KMS-11 (cell line): ENCODE results near the gene FSTL5.

Experiments used
- H2AFZ ChIP-seq: fragments of 200-600 bp; sonication (generic); 2 replicates; pipeline ENCODE4 v1.6.1; 2016; ENCODE audit warnings: antibody characterized with exemption, mixed run types, low read depth
- H3K27ac ChIP-seq: fragments of 200-600 bp; sonication (generic); 2 replicates; pipeline ENCODE4 v1.6.1; 2016; ENCODE audit warnings: mild to moderate bottlenecking, mixed run types
- H3K27me3 ChIP-seq: fragments of 200-600 bp; sonication (generic); 2 replicates; pipeline ENCODE4 v1.6.1; 2017; ENCODE audit warnings: mild to moderate bottlenecking, low read depth, mixed run types, moderate library complexity; ENCODE audit not compliant: insufficient read depth
- H3K36me3 ChIP-seq: fragments of 200-600 bp; sonication (generic); 2 replicates; pipeline ENCODE4 v1.6.1; 2017; ENCODE audit warnings: mild to moderate bottlenecking, mixed run types; ENCODE audit not compliant: insufficient read depth
- H3K4me1 ChIP-seq: fragments of 200-600 bp; sonication (generic); 2 replicates; pipeline ENCODE4 v1.6.1; 2016; ENCODE audit warnings: mild to moderate bottlenecking, low read depth, mixed run types; ENCODE audit not compliant: poor library complexity, severe bottlenecking
- H3K4me2 ChIP-seq: fragments of 200-600 bp; sonication (generic); 2 replicates; pipeline ENCODE4 v1.7.0; 2016; ENCODE audit warnings: mild to moderate bottlenecking, mixed run types
- H3K4me3 ChIP-seq: fragments of 200-600 bp; sonication (generic); IDR thresholded peaks from 2 replicates; pipeline ENCODE4 v1.6.1; 2017; ENCODE audit warnings: low read depth, low read length, mixed read lengths; ENCODE audit not compliant: insufficient read depth
- H3K79me2 ChIP-seq: fragments of 200-600 bp; sonication (generic); 2 replicates; pipeline ENCODE4 v1.6.1; 2016; ENCODE audit warnings: low read depth, mixed run types; ENCODE audit not compliant: insufficient read depth
- H3K9ac ChIP-seq: fragments of 200-600 bp; sonication (generic); 2 replicates; pipeline ENCODE4 v1.6.1; 2016; ENCODE audit warnings: mild to moderate bottlenecking, mixed run types
- H4K20me1 ChIP-seq: fragments of 200-600 bp; sonication (generic); 2 replicates; pipeline ENCODE4 v1.6.1; 2016; ENCODE audit warnings: mild to moderate bottlenecking, mixed run types; ENCODE audit not compliant: insufficient read depth
- TF ChIP-seq, protein P1 (sequence below): fragments of 200-600 bp; sonication (generic); conservative IDR thresholded peaks from 2 replicates; pipeline ENCODE4 v1.6.1; 2017; ENCODE audit warnings: low read depth, mild to moderate bottlenecking, antibody characterized with exemption, low read length, moderate library complexity, mixed read lengths

FSTL5 gene

DNA sequence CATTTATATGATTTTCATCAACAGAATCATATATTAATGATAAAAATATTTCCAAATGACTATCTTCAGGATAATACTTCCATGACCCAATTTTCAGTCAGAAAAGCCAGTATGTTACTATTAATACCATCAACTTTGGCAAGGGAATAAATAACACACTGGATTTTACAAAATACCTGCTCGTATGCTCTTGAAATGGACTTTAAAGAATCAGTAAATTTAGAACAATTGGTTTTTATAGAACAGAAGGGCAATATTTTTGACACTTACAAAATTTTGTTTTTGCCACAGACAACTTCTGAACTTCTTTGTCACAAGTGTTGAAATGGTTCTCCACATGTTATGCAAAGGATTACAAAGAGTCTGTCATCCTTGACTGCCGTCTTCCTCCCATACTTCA, 700.4 kb downstream of the FSTL5 start:
- Histone ChIP-seq H3K27ac (no peak overlapping the region), H2AFZ (no peak overlapping the region), H3K79me2 (no peaks in the 10 kb centered on the region), H3K27me3 (no peaks in the 10 kb centered on the region), H3K9ac (no peak overlapping the region), H4K20me1 (no peaks in the 10 kb centered on the region), H3K4me3 (no peak overlapping the region), H3K4me2 (no peak overlapping the region), H3K4me1 (no peaks in the 10 kb centered on the region), H3K36me3 (no peaks in the 10 kb centered on the region)
- TF ChIP-seq, protein P1, sequence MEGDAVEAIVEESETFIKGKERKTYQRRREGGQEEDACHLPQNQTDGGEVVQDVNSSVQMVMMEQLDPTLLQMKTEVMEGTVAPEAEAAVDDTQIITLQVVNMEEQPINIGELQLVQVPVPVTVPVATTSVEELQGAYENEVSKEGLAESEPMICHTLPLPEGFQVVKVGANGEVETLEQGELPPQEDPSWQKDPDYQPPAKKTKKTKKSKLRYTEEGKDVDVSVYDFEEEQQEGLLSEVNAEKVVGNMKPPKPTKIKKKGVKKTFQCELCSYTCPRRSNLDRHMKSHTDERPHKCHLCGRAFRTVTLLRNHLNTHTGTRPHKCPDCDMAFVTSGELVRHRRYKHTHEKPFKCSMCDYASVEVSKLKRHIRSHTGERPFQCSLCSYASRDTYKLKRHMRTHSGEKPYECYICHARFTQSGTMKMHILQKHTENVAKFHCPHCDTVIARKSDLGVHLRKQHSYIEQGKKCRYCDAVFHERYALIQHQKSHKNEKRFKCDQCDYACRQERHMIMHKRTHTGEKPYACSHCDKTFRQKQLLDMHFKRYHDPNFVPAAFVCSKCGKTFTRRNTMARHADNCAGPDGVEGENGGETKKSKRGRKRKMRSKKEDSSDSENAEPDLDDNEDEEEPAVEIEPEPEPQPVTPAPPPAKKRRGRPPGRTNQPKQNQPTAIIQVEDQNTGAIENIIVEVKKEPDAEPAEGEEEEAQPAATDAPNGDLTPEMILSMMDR: no peak

DNA sequence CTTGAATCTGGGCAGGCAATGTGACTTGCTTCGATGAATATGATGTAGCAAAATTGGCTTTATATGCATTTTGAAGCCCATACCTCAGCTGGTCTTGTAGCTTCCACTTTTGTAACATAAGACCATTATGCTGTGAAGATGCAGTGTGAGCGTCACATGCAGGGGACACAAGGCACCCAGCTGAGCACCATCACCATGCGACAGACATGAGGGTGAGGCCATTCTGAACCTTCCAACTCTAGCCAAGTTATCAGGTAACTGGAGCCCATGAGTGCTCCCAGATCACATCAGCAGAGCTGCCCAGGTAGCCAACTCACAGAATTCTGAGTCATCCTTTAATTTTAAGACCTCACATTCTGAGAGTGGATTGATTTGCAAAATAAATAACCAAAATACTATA, 705.9 kb downstream of the FSTL5 start:
- Histone ChIP-seq H3K36me3 (no peaks in the 10 kb centered on the region), H3K4me1 (no peaks in the 10 kb centered on the region)

DNA sequence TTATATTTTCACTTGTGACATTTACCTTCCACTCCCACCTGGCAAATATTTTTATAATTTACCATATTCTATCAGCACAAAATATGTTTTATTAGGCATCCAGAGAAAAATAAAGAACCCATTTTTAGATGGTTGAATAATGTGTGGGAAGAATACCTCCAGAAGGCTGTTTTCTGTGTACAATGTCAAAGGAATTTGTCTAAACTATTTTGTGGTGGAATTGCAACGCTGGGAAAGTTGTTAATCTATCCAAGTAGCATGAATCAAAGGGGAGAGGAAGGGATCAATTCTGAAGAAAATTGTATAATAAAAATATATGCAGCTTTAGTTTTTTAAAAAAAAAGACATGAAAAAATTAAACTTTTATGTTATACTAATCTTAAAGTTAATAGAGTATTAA, 706.5 kb downstream of the FSTL5 start:
- H4K20me1 ChIP-seq: no peaks in the 10 kb centered on the region
- no peak overlapping the region for H3K4me3 ChIP-seq
- H3K4me2 ChIP-seq: no peak overlapping the region
- H3K9ac ChIP-seq: no peak overlapping the region
- H3K4me1 ChIP-seq: no peaks in the 10 kb centered on the region
- H3K79me2 ChIP-seq: no peaks in the 10 kb centered on the region
- TF ChIP-seq, protein P1: no peak
- no peaks in the 10 kb centered on the region for H3K36me3 ChIP-seq
- no peak overlapping the region for H2AFZ ChIP-seq
- no peak overlapping the region for H3K27ac ChIP-seq
- H3K27me3 ChIP-seq: no peaks in the 10 kb centered on the region

More for the DNA sequence above, 705.9 kb downstream of the FSTL5 start:
- no peaks in the 10 kb centered on the region for H4K20me1 ChIP-seq
- H3K27ac ChIP-seq: no peak overlapping the region
- no peaks in the 10 kb centered on the region for H3K27me3 ChIP-seq
- no peak overlapping the region for H2AFZ ChIP-seq
- TF ChIP-seq, protein P1: no peak
- no peak overlapping the region for H3K4me2 ChIP-seq
- no peak overlapping the region for H3K4me3 ChIP-seq
- H3K79me2 ChIP-seq: no peaks in the 10 kb centered on the region
- H3K9ac ChIP-seq: no peak overlapping the region

DNA sequence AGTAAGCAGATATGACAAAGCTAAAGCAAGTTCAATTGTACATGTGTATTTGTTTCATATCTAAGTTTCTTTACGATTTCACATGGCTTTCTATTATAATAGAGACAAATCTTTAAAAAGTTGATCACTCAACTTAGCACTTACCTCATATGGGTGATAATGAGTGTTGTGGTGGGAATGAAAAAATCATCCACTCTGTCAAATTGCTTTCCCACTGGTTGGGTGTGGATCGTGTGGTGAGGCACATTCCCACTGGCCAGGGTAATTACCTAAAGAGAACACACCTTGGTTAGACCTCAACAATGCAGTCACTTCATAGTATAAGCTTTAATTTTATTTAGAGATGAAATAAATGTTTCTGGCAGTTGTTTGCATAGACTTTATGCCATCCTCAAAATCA, 708.9 kb downstream of the FSTL5 start:
- H3K27me3 ChIP-seq: no peaks in the 10 kb centered on the region
- H3K27ac ChIP-seq: no peak overlapping the region
- H3K4me1 ChIP-seq: no peaks in the 10 kb centered on the region
- H3K79me2 ChIP-seq: no peaks in the 10 kb centered on the region
- H2AFZ ChIP-seq: no peak overlapping the region
- no peaks in the 10 kb centered on the region for H3K36me3 ChIP-seq
- H3K4me2 ChIP-seq: no peak overlapping the region
- no peaks in the 10 kb centered on the region for H4K20me1 ChIP-seq
- H3K9ac ChIP-seq: no peak overlapping the region
- TF ChIP-seq, protein P1: no peak
- no peak overlapping the region for H3K4me3 ChIP-seq
